ENCODE data around the gene C15orf39.

C15orf39 gene

GRCh38 chr15:75205064-75205395 is 3.3 kb downstream of the C15orf39 start:
- H3K4me3 ChIP-seq (ENCODE audit: extremely low read depth, insufficient read depth, low read length, poor library complexity, severe bottlenecking) = no peak overlapping the region
- H3K9me3 ChIP-seq (ENCODE audit: control insufficient read depth, low read length) = no peaks in the 10 kb centered on the region
- H3K27ac ChIP-seq (ENCODE audit: low read depth, low read length, severe bottlenecking) = no peak overlapping the region
- WGBS, 2 experiments (ENCODE audit: insufficient coverage in 2 of 2) = 58 to 73% methylated on average over 3 of the region's 3 CpGs
- peaks cover 24% of the 10 kb centered on the region for H3K4me1 ChIP-seq (ENCODE audit: control insufficient read depth, insufficient read depth, low read length, poor library complexity, severe bottlenecking)
- H3K36me3 ChIP-seq (ENCODE audit: control insufficient read depth, insufficient read depth, low read length) = peaks cover 46% of the 10 kb centered on the region

DNA sequence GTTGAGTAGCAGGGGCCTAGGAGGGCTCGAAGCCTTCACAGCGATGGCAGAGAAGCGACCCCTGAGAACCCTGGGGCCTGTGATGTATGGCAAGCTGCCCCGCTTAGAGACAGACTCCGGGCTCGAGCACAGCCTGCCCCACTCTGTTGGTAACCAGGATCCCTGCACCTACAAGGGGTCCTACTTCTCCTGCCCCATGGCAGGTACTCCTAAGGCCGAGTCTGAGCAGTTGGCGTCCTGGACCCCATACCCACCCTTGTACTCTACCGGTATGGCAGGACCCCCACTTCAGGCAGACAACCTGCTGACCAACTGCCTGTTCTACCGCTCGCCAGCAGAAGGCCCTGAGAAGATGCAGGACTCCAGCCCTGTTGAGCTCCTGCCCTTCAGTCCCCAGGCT is 4.3 kb downstream of the C15orf39 start:
- Histone ChIP-seq H3K9me3 (ENCODE audit: control insufficient read depth, low read length) (no peaks in the 10 kb centered on the region), H3K27ac (ENCODE audit: low read depth, low read length, severe bottlenecking) (no peak overlapping the region), H3K36me3 (ENCODE audit: control insufficient read depth, insufficient read depth, low read length) (peaks cover 55% of the 10 kb centered on the region), H3K4me1 (ENCODE audit: control insufficient read depth, insufficient read depth, low read length, poor library complexity, severe bottlenecking) (peaks cover 16% of the 10 kb centered on the region), H3K4me3 (ENCODE audit: extremely low read depth, insufficient read depth, low read length, poor library complexity, severe bottlenecking) (no peak overlapping the region)
- WGBS, 2 experiments (ENCODE audit: insufficient coverage in 2 of 2) = 94 to 97% methylated on average over 8 to 9 of the region's 11 CpGs

DNA sequence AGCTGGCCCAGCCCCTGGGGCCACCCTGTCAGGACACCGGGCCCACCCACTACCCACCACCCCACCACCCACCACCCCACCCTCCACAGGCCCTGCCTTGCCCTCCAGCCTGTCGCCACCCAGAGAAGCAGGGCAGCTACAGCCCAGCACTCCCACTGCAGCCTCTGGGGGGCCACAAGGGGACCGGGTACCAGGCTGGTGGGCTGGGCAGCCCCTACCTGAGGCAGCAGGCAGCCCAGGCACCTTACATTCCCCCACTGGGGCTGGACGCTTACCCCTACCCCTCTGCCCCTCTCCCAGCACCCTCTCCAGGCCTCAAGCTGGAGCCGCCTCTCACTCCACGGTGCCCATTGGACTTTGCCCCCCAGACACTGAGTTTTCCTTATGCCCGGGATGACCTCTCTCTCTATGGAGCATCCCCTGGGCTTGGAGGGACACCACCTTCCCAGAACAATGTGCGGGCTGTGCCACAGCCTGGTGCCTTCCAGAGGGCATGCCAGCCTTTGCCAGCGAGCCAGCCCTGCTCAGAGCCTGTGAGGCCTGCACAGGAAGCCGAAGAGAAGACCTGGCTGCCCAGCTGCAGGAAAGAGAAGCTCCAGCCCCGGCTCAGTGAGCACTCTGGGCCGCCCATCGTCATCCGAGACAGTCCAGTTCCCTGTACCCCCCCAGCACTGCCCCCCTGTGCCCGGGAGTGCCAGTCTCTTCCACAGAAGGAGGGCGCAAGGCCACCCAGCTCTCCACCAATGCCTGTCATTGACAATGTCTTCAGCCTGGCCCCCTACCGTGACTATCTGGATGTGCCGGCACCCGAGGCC is 5.3 kb downstream of the C15orf39 start:
- Histone ChIP-seq H3K9me3 (ENCODE audit: control insufficient read depth, low read length) (no peaks in the 10 kb centered on the region), H3K4me3 (ENCODE audit: extremely low read depth, insufficient read depth, low read length, poor library complexity, severe bottlenecking) (no peak overlapping the region), H3K27ac (ENCODE audit: low read depth, low read length, severe bottlenecking) (no peak overlapping the region), H3K36me3 (ENCODE audit: control insufficient read depth, insufficient read depth, low read length) (peaks cover 65% of the 10 kb centered on the region), H3K4me1 (ENCODE audit: control insufficient read depth, insufficient read depth, low read length, poor library complexity, severe bottlenecking) (peaks cover 14% of the 10 kb centered on the region)
- 84 to 91% methylated on average over 13 to 16 of the region's 19 CpGs for WGBS, 2 experiments (ENCODE audit: insufficient coverage in 2 of 2)

- Histone ChIP-seq H3K9me3 (ENCODE audit: control insufficient read depth, low read length) (no peaks in the 10 kb centered on the region), H3K27ac (ENCODE audit: low read depth, low read length, severe bottlenecking) (no peak overlapping the region), H3K36me3 (ENCODE audit: control insufficient read depth, insufficient read depth, low read length) (peaks cover 71% of the 10 kb centered on the region), H3K4me3 (ENCODE audit: extremely low read depth, insufficient read depth, low read length, poor library complexity, severe bottlenecking) (no peak overlapping the region), H3K4me1 (ENCODE audit: control insufficient read depth, insufficient read depth, low read length, poor library complexity, severe bottlenecking) (peaks cover 14% of the 10 kb centered on the region)
- 93 to 94% methylated on average over 16 to 20 of the region's 20 CpGs for WGBS, 2 experiments (ENCODE audit: insufficient coverage in 2 of 2)
Observed at GRCh38 chr15:75207618-75208500, 6.2 kb downstream of the C15orf39 start.

- peaks cover 8% of the 10 kb centered on the region for H3K4me1 ChIP-seq (ENCODE audit: control insufficient read depth, insufficient read depth, low read length, poor library complexity, severe bottlenecking)
- H3K4me3 ChIP-seq (ENCODE audit: extremely low read depth, insufficient read depth, low read length, poor library complexity, severe bottlenecking) = no peak overlapping the region
- 94 to 96% methylated on average over 18 to 32 of the region's 32 CpGs for WGBS, 2 experiments (ENCODE audit: insufficient coverage in 2 of 2)
- H3K9me3 ChIP-seq (ENCODE audit: control insufficient read depth, low read length) = no peaks in the 10 kb centered on the region
- H3K36me3 ChIP-seq (ENCODE audit: control insufficient read depth, insufficient read depth, low read length) = peaks cover 71% of the 10 kb centered on the region
- no peak overlapping the region for H3K27ac ChIP-seq (ENCODE audit: low read depth, low read length, severe bottlenecking)
Observed at GRCh38 chr15:75208501-75209288, 7.0 kb downstream of the C15orf39 start.

GRCh38 chr15:75209289-75209676 is 7.6 kb downstream of the C15orf39 start:
- peaks cover 3% of the 10 kb centered on the region for H3K4me1 ChIP-seq (ENCODE audit: control insufficient read depth, insufficient read depth, low read length, poor library complexity, severe bottlenecking)
- 97% methylated on average over 8 of the region's 8 CpGs for WGBS, 2 experiments (ENCODE audit: insufficient coverage in 2 of 2)
- no peak overlapping the region for H3K4me3 ChIP-seq (ENCODE audit: extremely low read depth, insufficient read depth, low read length, poor library complexity, severe bottlenecking)
- H3K36me3 ChIP-seq (ENCODE audit: control insufficient read depth, insufficient read depth, low read length) = peaks cover 71% of the 10 kb centered on the region
- no peak overlapping the region for H3K27ac ChIP-seq (ENCODE audit: low read depth, low read length, severe bottlenecking)
- no peaks in the 10 kb centered on the region for H3K9me3 ChIP-seq (ENCODE audit: control insufficient read depth, low read length)

DNA sequence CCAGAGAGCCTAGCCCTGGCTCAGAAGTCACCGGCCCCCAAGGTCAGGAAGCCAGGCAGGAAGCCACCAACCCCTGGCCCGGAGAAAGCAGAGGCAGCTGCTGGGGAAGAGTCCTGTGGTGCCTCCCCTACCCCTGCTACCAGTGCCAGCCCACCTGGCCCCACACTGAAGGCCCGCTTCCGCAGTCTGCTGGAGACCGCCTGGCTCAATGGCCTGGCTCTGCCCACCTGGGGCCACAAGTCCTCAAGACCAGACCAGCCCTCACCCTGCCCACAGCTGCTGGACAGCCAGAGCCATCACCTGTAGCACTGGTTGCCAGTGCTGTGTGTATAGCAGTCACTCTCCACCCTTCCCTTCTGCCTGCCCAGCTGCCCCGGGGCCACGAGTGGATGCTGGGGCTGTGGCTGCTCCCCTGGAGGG is 9.1 kb downstream of the C15orf39 start:
- H3K4me3 ChIP-seq (ENCODE audit: extremely low read depth, insufficient read depth, low read length, poor library complexity, severe bottlenecking) = no peak overlapping the region
- peaks cover 65% of the 10 kb centered on the region for H3K36me3 ChIP-seq (ENCODE audit: control insufficient read depth, insufficient read depth, low read length)
- 89 to 96% methylated on average over 5 of the region's 7 CpGs for WGBS, 2 experiments (ENCODE audit: insufficient coverage in 2 of 2)
- H3K27ac ChIP-seq (ENCODE audit: low read depth, low read length, severe bottlenecking) = no peak overlapping the region
- H3K9me3 ChIP-seq (ENCODE audit: control insufficient read depth, low read length) = no peaks in the 10 kb centered on the region
- H3K4me1 ChIP-seq (ENCODE audit: control insufficient read depth, insufficient read depth, low read length, poor library complexity, severe bottlenecking) = no peaks in the 10 kb centered on the region

DNA sequence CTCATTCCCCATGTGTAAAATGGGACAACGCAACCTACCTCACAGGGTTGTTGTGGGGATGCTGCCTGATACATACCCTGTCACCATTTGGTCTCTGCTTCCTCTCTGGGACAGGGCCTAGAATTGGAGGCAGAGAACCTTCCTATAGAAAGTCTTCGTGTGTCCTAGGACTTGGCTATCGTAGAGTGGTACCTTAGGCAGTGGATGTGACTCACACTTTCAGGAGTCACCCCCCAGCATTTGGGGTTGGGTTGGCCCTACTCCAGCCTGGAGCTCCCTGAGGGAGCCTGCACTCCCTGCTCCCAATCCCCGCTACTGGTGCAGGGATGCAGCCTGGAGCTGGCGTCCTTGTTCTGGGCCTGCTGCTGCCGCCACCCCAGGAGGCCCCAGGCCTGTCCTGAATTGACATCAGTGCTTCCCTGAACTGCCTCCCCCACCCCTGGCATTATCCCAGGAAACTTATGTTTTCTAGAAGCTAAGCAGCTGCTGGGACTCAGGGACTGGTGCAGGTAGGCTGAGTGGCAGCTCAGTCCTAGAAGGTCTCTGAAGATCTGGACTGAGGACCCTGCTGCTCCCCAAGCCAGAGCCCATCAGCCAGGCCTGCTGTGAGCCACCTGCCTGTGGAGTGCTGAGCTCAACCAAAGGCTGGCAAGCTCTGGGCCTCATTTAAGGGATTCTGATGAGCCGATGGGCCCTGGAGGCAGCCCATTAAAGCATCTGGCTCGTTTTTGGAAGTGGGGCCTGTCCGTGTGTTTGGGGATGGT is 9.9 kb downstream of the C15orf39 start:
- Histone ChIP-seq H3K27ac (ENCODE audit: low read depth, low read length, severe bottlenecking) (no peak overlapping the region), H3K36me3 (ENCODE audit: control insufficient read depth, insufficient read depth, low read length) (peaks cover 58% of the 10 kb centered on the region), H3K4me1 (ENCODE audit: control insufficient read depth, insufficient read depth, low read length, poor library complexity, severe bottlenecking) (no peaks in the 10 kb centered on the region), H3K4me3 (ENCODE audit: extremely low read depth, insufficient read depth, low read length, poor library complexity, severe bottlenecking) (no peak overlapping the region), H3K9me3 (ENCODE audit: control insufficient read depth, low read length) (no peaks in the 10 kb centered on the region)
- 87 to 94% methylated on average over 6 to 8 of the region's 9 CpGs for WGBS, 2 experiments (ENCODE audit: insufficient coverage in 2 of 2)

DNA sequence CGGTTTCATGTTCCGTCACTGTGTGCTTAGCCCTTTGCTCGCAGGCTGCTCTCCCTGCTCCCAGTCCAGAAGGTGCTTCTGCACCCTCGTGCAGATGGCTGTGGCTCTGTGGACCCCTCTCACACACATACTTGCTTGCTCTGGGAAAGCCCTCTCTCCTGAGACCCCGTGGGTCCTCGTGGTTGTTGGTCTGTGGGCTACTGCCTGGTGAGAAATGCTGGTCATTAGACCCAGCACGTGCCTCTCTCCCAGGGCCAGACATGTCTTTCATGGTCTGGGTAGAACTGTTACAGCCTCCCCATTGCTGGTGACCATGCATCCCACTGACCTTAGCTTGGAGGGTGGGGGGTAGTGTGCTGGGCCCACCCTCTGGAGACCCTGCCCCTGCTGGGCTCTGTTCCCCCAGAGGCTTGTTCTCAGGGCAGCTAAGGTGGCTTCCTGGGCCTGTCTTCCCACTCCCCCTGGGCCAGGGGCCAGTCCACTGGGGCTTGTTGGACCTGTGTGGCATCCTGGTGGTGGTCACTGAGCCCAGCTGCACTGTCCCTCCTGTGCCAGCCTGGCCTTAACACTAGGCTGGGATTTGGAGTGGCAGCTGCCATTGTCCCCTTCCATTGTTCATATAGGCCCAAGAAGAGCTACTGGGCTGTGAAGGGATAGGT is 10.6 kb downstream of the C15orf39 start:
- no peaks in the 10 kb centered on the region for H3K4me1 ChIP-seq (ENCODE audit: control insufficient read depth, insufficient read depth, low read length, poor library complexity, severe bottlenecking)
- H3K4me3 ChIP-seq (ENCODE audit: extremely low read depth, insufficient read depth, low read length, poor library complexity, severe bottlenecking) = no peak overlapping the region
- WGBS, 2 experiments (ENCODE audit: insufficient coverage in 2 of 2) = 94 to 98% methylated on average over 5 to 6 of the region's 7 CpGs
- H3K9me3 ChIP-seq (ENCODE audit: control insufficient read depth, low read length) = no peaks in the 10 kb centered on the region
- no peak overlapping the region for H3K27ac ChIP-seq (ENCODE audit: low read depth, low read length, severe bottlenecking)
- H3K36me3 ChIP-seq (ENCODE audit: control insufficient read depth, insufficient read depth, low read length) = peaks cover 52% of the 10 kb centered on the region
